GM19324 (cell line): Measurements from ENCODE around the gene LSR.

Experiments
- ATAC-seq: cut with Tn5 transposase; IDR thresholded peaks from one replicate; pipeline ENCODE4 v1.9.1; 2021; ENCODE audit warnings: mild to moderate bottlenecking, moderate library complexity; ENCODE audit not compliant: unreplicated experiment, low FRiP score

The LSR gene

DNA sequence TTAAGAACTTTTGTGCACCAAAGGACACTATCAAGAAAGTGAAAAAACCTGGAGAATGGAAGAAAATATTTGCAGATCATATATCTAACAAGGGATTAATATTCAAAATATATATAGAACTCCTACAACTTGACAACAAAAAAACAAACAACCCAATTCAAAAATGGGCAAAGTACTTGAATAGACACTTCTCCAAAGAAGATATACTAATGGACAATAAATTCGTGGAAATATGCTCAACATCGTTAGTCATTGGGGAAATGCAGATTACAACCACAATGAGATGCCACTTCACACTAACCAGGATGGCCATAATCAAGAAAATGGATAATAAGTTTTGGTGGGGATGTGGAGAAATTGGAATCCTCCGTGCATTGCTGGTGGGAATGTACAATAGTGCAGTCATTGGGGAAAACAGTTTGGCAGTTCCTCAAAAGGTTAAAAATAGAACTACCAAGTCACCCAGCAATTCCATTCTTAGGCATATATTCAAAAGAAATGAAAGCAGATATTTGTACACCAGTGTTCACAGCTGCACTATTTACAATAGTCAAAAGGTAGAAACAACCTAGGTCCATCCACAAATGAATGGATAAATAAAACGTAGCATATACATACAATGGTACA, 2.2 kb upstream of the LSR start:
- no peak for ATAC-seq

DNA sequence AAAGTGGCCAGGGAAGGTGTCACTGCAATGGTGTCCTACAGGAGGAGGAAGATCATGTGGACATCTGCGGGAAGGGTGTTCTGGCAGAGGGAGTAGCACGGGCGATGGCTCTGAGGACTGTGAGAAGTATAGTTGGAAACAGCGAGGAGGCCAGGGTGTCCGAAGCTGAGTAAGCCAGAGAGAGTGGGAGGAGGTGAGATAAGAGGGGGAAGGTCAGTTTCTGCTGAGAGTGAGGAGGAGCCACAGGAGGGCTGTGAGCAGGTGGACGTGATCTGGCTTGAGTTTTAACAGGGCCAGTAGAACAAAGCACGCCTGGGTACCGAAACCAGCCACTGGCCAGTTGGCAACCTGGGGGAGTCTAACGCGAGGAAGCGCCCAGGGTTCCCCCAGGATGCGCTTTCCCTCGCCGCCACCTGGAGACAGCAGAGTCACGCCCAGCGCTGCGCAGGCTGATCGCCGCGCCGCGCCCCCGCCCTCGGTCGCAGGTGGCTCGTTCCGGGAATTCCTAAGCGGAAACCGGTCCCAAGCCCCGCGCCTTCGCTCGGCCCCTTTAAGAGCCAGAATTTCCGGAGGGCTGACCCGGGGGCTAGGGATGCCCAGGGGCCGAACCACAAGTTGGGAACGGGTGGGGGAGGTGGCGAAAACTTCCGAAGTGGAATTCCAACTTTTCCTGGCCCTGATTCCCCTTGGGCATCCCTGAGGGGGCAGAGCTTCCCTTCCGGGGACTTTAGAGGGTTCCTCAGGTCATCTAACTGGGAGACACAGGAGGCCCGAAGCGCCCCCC, 1.1 kb upstream of the LSR start:
- peak; percentile 37 for ATAC-seq

DNA sequence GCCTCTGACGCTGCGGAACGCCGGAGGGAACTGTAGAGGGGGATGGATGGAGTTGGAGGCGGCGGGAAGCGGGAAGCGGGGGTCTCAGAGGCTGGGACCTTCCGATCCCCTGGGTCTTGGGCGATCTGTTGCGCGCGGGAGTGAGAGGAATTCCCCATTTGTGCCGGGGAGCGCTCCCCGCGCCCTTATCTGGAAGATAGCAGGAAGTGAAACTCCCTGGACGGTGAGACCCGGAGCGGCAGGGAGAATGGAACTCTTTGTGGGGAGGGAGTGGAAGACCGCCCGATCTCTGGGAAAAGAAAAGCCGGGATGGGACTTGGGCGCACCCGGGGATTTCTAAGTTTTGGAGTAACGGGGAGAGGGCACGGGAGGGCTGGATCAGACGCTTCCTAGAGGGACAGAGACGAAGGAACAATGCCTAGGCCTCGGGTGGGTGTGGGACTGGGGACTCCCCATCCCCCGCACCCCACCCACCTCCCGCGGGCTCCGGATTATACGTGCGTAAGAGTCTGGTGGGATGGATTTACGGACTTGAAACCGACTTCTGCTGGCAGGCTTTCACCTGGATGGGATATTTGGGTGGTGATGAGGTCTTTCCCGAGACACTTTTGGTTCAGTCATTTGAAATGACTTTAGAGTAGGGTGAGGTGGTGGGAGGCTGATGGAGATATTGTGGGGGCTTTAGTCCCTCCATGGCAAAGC, 495 bp downstream of the LSR start:
- no peak for ATAC-seq

GRCh38 chr19:35249848-35250711, 1.3 kb downstream of the LSR start:
- ATAC-seq: no peak

- ATAC-seq: no peak
Observed at GRCh38 chr19:35251456-35251855, 2.7 kb downstream of the LSR start.

DNA sequence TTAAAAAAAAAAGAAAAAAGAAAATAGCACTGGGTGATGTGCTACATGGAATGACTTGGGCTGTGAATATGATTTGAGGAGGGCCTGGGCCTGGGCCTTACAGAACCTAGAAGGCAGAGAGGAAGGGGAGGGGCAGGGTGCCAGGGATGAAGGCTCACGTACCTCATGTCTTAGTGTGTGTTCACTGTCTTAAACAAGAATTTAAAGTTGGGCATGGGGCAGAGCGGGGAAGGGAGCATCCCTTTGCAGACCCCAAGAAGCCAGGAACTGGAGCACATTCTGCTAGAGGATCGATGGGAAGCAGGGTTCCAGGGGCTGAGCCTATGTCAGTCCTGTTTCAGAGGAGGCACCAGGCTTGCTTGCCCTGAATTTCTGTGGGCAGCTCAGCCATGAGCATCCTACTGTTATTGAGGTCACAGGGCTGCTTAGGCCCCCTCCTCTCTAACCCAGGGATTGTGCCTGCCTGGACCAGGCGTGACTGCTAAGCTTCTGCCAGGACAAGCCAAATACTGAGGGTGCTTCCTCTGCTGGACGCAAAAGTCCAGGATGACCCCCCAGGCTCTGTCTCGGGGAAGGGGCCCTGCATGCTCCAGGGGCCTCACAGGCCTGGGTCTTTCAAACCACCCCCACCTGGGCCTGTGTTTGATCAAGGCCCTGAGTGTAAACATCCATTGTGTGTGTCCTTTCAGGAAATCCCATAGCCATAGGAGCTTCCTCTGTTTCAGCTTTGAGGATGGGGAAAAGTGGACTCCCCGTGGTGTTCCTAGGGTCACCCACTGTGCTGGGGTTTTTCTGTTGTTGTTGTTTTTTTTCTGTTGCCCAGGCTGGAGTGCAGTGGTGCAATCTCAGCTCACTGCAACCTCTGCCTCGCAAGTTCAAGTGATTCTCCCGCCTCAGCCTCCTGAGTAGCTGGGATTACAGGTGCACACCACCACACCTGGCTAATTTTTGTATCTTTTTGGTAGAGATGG, 4.8 kb downstream of the LSR start:
- no peak for ATAC-seq

DNA sequence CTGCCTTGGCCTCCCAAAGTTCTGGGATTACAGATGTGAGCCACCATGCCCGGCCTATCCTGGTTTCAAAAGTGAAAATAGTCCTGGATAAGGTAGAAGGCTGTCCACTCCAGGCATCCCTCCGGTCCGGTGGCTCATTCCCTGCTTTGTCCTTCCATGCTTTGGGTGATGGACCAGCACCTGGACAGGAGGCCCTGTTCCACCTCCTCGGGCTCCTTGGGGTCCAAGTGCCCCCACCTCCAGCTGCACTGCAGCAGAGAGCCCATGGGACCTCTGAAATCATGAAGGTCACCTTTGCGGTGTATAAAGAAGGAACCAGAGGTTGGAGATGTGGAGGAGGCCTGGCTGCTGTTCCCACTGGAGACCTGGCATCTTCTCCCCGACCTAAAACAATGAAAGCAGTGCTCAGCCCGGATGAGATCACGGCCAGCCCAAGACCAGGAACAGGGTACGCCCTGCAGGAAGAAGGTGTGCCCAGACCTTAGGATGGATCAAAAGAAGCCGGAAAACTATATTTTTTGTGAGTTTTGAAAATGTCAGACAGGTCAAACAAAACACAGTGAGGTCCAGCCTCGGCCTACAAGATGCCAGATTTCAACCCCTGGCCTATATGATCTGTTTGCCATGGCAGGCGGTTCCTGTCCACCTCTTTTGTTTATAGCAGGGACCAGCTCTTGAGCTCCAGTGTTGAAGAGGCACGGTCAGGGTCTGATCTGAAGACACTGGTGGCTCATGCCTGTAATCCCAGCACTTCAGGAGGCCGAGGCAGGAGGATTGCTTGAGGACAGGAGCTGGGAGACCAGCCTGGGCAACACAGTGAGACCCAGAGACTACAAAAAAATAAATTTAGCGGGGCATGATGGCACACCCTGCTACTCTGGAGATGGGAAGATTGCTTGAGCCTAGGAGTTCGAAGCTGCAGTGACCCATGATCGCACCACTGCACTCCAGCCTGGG, 5.8 kb downstream of the LSR start:
- no peak for ATAC-seq

DNA sequence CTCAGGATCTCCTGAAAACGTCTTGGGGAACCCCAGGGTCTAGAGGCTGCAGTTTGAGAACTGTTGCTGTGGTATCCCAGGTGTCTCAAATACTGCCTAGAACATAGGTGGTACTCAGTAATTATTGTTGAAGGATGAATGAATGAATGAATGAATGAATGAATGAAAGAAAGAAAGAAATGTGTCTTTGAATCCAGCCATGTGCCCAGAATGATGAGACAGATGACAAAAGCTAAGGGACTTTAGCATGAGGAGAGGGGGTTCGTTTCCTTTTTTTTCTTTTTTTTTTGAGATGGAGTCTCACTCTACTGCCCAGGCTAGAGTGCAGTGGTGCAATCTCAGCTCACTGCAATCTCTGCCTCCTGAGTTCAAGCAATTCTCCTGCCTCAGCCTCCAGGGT, 7.8 kb downstream of the LSR start:
- no peak for ATAC-seq

GRCh38 chr19:35257113-35257461, 8.3 kb downstream of the LSR start:
- no peak for ATAC-seq

DNA sequence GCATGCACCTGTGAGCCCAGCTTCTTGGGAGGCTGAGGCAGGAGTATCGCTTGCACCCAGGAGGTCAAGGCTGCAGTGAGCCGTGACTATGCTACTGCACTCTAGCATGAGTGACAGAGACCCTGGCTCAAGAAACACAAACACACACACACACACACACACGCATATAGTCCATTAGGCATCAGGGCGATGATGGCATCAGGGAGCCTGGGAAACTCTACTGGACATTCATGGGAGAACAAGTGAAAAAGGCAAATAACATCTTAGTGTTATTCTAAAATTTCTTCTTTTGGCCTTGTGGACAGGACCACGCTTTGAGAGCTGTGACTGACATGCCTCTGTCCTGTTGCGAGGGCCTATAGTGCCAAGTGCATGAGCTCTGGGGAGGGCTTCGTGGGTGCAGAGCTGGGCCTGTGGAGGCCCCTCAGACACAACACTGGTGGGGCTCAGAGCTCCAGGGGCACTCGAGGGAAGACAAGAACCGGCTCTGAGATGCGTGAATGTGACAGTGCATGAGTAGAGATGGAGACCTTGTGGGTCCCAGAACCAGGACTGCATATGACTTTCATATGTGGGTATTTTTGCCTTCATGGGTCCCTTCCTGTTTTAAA, 12.0 kb downstream of the LSR start:
- ATAC-seq: no peak

GRCh38 chr19:35261356-35262100, 12.7 kb downstream of the LSR start:
- ATAC-seq: no peak

- ATAC-seq: no peak
Observed at GRCh38 chr19:35262101-35262761, 13.4 kb downstream of the LSR start.

GRCh38 chr19:35264268-35265125, 15.7 kb downstream of the LSR start:
- ATAC-seq: no peak

DNA sequence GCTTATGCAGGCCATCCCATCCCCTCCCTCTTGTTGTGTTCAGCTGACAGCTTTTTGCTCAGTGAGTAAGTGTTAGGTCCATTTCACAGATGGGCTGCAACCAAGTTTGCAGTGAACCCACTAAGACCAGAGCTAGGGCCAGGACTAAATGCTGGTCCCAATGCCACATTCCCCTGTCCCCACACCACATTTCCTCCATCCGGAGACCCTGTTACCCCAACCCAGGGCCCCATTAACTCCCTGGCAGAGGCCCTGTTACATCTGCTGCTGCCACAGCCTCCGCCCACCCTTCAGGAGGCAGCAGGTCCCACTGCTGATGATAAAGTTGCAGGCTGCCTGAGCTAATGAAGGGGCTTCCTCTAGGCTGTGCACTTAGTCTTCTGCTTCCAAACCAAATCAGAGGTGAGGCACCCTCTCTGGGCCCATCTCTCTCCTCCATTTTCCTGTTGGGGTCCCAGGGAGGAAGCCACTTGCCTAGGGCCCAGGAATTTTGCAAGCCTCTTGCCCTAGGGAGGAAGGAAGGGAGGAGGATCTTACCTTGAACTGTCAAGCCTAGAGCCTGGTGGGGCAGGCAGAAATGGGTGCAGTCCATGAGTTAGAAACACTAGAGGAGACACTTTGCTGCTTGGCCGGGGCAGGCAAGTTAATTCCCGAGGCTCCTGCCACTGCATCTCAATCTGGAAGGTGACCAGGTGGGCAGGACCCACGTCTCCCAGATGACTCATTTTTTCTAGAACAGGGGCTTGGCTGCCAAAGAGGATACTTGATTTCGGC, 16.5 kb downstream of the LSR start:
- no peak for ATAC-seq

- ATAC-seq: no peak
Observed at GRCh38 chr19:35265900-35266519, 17.2 kb downstream of the LSR start.
